ENCODE data around the gene FKBP2.

Gene FKBP2

GRCh38 chr11:64249563-64250414 is 8.9 kb downstream of the FKBP2 start:
- no peak for DNase-seq (ENCODE audit: low spot score)

GRCh38 chr11:64250415-64251015 is 9.6 kb downstream of the FKBP2 start:
- no peak for DNase-seq (ENCODE audit: low spot score)

- no peak for DNase-seq (ENCODE audit: low spot score)
These were observed 10.3 kb downstream of the FKBP2 start, which contains the start of gene PLCB3 for GRCh38 chr11:64251016-64251752. Gene PLCB3, plus strand, starts transcription at chr11:64251530. Its CDS starts 120 bp downstream, at chr11:64251650.

GRCh38 chr11:64251753-64252002 is 10.8 kb downstream of the FKBP2 start:
- DNase-seq (ENCODE audit: low spot score): no peak

GRCh38 chr11:64252003-64252872 is 11.3 kb downstream of the FKBP2 start:
- no peak for DNase-seq (ENCODE audit: low spot score)

- no peak for DNase-seq (ENCODE audit: low spot score)
These were observed 12.1 kb downstream of the FKBP2 start for GRCh38 chr11:64253043-64253442.

- no peak for DNase-seq (ENCODE audit: low spot score)
These were observed 12.6 kb downstream of the FKBP2 start for GRCh38 chr11:64253481-64253880.

- DNase-seq (ENCODE audit: low spot score): no peak
These were observed 13.4 kb downstream of the FKBP2 start for GRCh38 chr11:64254326-64254725.

- no peak for DNase-seq (ENCODE audit: low spot score)
These were observed 14.5 kb downstream of the FKBP2 start for GRCh38 chr11:64255135-64256128.

- no peak for DNase-seq (ENCODE audit: low spot score)
These were observed 15.4 kb downstream of the FKBP2 start for GRCh38 chr11:64256300-64256699.

- DNase-seq (ENCODE audit: low spot score): no peak
These were observed 17.5 kb downstream of the FKBP2 start for GRCh38 chr11:64258356-64258755.

GRCh38 chr11:64258946-64259532 is 18.1 kb downstream of the FKBP2 start:
- DNase-seq (ENCODE audit: low spot score): no peak

GRCh38 chr11:64259533-64260067 is 18.7 kb downstream of the FKBP2 start:
- DNase-seq (ENCODE audit: low spot score): no peak

GRCh38 chr11:64260147-64260708 is 19.3 kb downstream of the FKBP2 start:
- DNase-seq (ENCODE audit: low spot score): no peak

GRCh38 chr11:64261556-64262080 is 20.7 kb downstream of the FKBP2 start:
- no peak for DNase-seq (ENCODE audit: low spot score)

GRCh38 chr11:64262271-64263002 is 21.5 kb downstream of the FKBP2 start:
- no peak for DNase-seq (ENCODE audit: low spot score)

GRCh38 chr11:64263021-64263946 is 22.4 kb downstream of the FKBP2 start:
- DNase-seq (ENCODE audit: low spot score): no peak

- no peak for DNase-seq (ENCODE audit: low spot score)
These were observed 23.0 kb downstream of the FKBP2 start for GRCh38 chr11:64263947-64264317.

All from activated CD4-positive, alpha-beta T cell treated with anti-CD3 and anti-CD28 coated beads, Interleukin-2, Interleukin-4, amounts not matched to agents 100 ng/mL and 50 ng/mL, durations not matched to agents 16 hours and 8 hours (primary cell).